H1 (cell line): ENCODE measurements around the gene PPP6R1. TPM values are rescaled to one million over a fixed set of nuclear protein-coding genes. Genes with fewer than 3 reads are reported as not detected.

Experiments used
- CTCF ChIA-PET: fragments of 300-600 bp; sonication (Branson Sonifier 250); formaldehyde crosslinking; loops from one replicate; lab custom pipeline; 2021; ENCODE audit not compliant: partially characterized antibody; lab: Charles Lee
- POLR2A ChIA-PET: fragments of 300-600 bp; sonication (Branson Sonifier 250); formaldehyde crosslinking; loops from one replicate; lab custom pipeline; 2021; ENCODE audit warnings: inconsistent platforms; ENCODE audit not compliant: partially characterized antibody; lab: Charles Lee
- DNase-seq, 2 experiments: peaks; one replicate each; pipeline versions ENCODE4 v3.0.0 to v3.0.0-alpha.2; 2010 to 2022; ENCODE audit warnings: low spot score in 2 of 2, low read depth in 1 of 2, mixed read lengths in 1 of 2
- FAIRE-seq: peaks from 2 replicates; lab custom pipeline; 2011; peaks lifted over from hg19 to GRCh38; lab: Jason Lieb, UNC
- H2AFZ ChIP-seq: 2 replicates; pipeline ENCODE4 v1.8.1; 2012; ENCODE audit warnings: low read length, inconsistent platforms
- H2AK5ac ChIP-seq: 2 replicates; pipeline ENCODE4 v1.6.1; 2013; ENCODE audit warnings: low read depth, low read length
- H2BK120ac ChIP-seq: replicated peaks from 2 replicates; pipeline ENCODE3; 2013; ENCODE audit warnings: low read depth, low read length, inconsistent platforms
- H2BK12ac ChIP-seq: 2 replicates; pipeline ENCODE4 v1.6.1; 2013; ENCODE audit warnings: low read depth, low read length
- H2BK15ac ChIP-seq: 2 replicates; pipeline ENCODE4 v1.6.1; 2013; ENCODE audit warnings: low read length
- H2BK20ac ChIP-seq: 2 replicates; pipeline ENCODE4 v1.6.1; 2013; ENCODE audit warnings: low read length
- H2BK5ac ChIP-seq: 2 replicates; pipeline ENCODE4 v1.6.1; 2013; ENCODE audit warnings: low read depth, low read length
- H3K14ac ChIP-seq: 2 replicates; pipeline ENCODE4 v1.6.1; 2013; ENCODE audit warnings: inconsistent platforms; ENCODE audit not compliant: insufficient read length
- H3K18ac ChIP-seq: 2 replicates; pipeline ENCODE4 v1.6.1; 2013; ENCODE audit warnings: low read length; ENCODE audit errors: extremely low read depth
- H3K23ac ChIP-seq: 2 replicates; pipeline ENCODE4 v1.6.1; 2013; ENCODE audit warnings: inconsistent platforms; ENCODE audit not compliant: insufficient read length
- H3K23me2 ChIP-seq: 2 replicates; pipeline ENCODE4 v1.6.1; 2013; ENCODE audit warnings: low read depth, low read length
- H3K27ac ChIP-seq: 2 replicates; pipeline ENCODE4 v1.6.1; 2011; ENCODE audit warnings: low read depth, low read length, inconsistent platforms
- H3K27me3 ChIP-seq, 4 experiments: replicated peaks in 1 of 4; 1 replicate in 1 of 4; 2 replicates in 3 of 4; pipeline versions ENCODE4 v1.6.1 to v1.8.1; 2011 to 2013; ENCODE audit warnings: low read length in 3 of 4, mild to moderate bottlenecking in 3 of 4, inconsistent platforms in 2 of 4, mixed read lengths in 2 of 4, moderate library complexity in 1 of 4; ENCODE audit not compliant: control insufficient read depth in 3 of 4, insufficient read depth in 3 of 4; ENCODE audit errors: extremely low read depth in 1 of 4
- H3K36me3 ChIP-seq, 4 experiments: 2 replicates each; pipeline versions ENCODE4 v1.6.1 to v1.8.1; 2011 to 2013; ENCODE audit warnings: mild to moderate bottlenecking in 4 of 4, low read length in 3 of 4, moderate library complexity in 2 of 4, control low read depth in 1 of 4, inconsistent platforms in 1 of 4; ENCODE audit not compliant: insufficient read depth in 4 of 4, control insufficient read depth in 2 of 4
- H3K4ac ChIP-seq: replicated peaks from 2 replicates; pipeline ENCODE3; 2013; ENCODE audit warnings: low read length, low read depth, mixed read lengths, inconsistent platforms; ENCODE audit not compliant: insufficient read length
- H3K4me1 ChIP-seq, 4 experiments: replicated peaks in 1 of 4; 1 replicate in 1 of 4; 2 replicates in 3 of 4; pipeline versions ENCODE4 v1.6.1 to v1.8.1; 2011 to 2013; ENCODE audit warnings: low read length in 3 of 4, inconsistent platforms in 2 of 4, mixed read lengths in 1 of 4; ENCODE audit not compliant: insufficient read depth in 4 of 4, control insufficient read depth in 3 of 4
- H3K4me2 ChIP-seq, 2 experiments: 2 replicates each; pipeline versions ENCODE4 v1.6.1 to v1.8.1; 2011 to 2013; ENCODE audit warnings: low read depth in 2 of 2, low read length in 2 of 2, control low read depth in 1 of 2, inconsistent platforms in 1 of 2, mild to moderate bottlenecking in 1 of 2; ENCODE audit not compliant: insufficient read depth in 1 of 2
- H3K4me3 ChIP-seq, 4 experiments: fragments of 200-600, 300-600 bp in 1 of 4; sonication (generic), shearing (Covaris generic), sonication (Bioruptor Twin) in 1 of 4; 2 replicates each; pipeline versions ENCODE4 v1.5.1 to v1.8.1; 2011 to 2016; ENCODE audit warnings: low read length in 4 of 4, low read depth in 3 of 4, control low read depth in 2 of 4, inconsistent platforms in 2 of 4, mild to moderate bottlenecking in 2 of 4, mixed read lengths in 1 of 4, moderate library complexity in 1 of 4; ENCODE audit not compliant: insufficient read depth in 2 of 4; ENCODE audit errors: extremely low read depth in 1 of 4
- H3K56ac ChIP-seq: replicated peaks from 2 replicates; pipeline ENCODE3; 2013; ENCODE audit warnings: low read depth, mild to moderate bottlenecking, mixed read lengths, low read length, inconsistent platforms; ENCODE audit not compliant: insufficient read length
- H3K79me1 ChIP-seq: 2 replicates; pipeline ENCODE4 v1.6.1; 2013; ENCODE audit warnings: low read depth, low read length, control low read depth
- H3K79me2 ChIP-seq, 2 experiments: 2 replicates each; pipeline versions ENCODE4 v1.6.1 to v1.8.1; 2012 to 2013; ENCODE audit warnings: low read length in 2 of 2, mild to moderate bottlenecking in 2 of 2, inconsistent platforms in 1 of 2; ENCODE audit not compliant: insufficient read depth in 2 of 2, control insufficient read depth in 1 of 2
- H3K9ac ChIP-seq, 4 experiments: replicated peaks in 1 of 4; 1 replicate in 1 of 4; 2 replicates in 3 of 4; pipeline versions ENCODE4 v1.6.1 to v1.8.1; 2011 to 2013; ENCODE audit warnings: low read depth in 3 of 4, low read length in 3 of 4, control low read depth in 2 of 4, mild to moderate bottlenecking in 2 of 4, moderate library complexity in 2 of 4, inconsistent platforms in 1 of 4; ENCODE audit errors: extremely low read depth in 1 of 4
- H3K9me3 ChIP-seq, 2 experiments: 2 replicates each; pipeline versions ENCODE4 v1.6.1 to v1.8.1; 2012 to 2013; ENCODE audit warnings: mild to moderate bottlenecking in 2 of 2, moderate library complexity in 2 of 2, control low read depth in 1 of 2, inconsistent platforms in 1 of 2, low read depth in 1 of 2, low read length in 1 of 2, mixed read lengths in 1 of 2; ENCODE audit not compliant: insufficient read depth in 2 of 2
- H4K20me1 ChIP-seq, 2 experiments: replicated peaks in 1 of 2; 2 replicates each; pipeline versions ENCODE3 to v1.8.1; 2011 to 2013; ENCODE audit warnings: inconsistent platforms in 2 of 2, low read length in 2 of 2, mild to moderate bottlenecking in 1 of 2; ENCODE audit not compliant: insufficient read depth in 2 of 2, control insufficient read depth in 1 of 2
- H4K5ac ChIP-seq: 2 replicates; pipeline ENCODE4 v1.6.1; 2013; ENCODE audit warnings: low read length, low read depth, mixed read lengths, inconsistent platforms; ENCODE audit not compliant: insufficient read length
- H4K8ac ChIP-seq: 2 replicates; pipeline ENCODE4 v1.8.0; 2013; ENCODE audit warnings: mild to moderate bottlenecking, moderate library complexity, low read length, inconsistent platforms; ENCODE audit not compliant: insufficient read depth; ENCODE audit errors: extremely low read depth
- H4K91ac ChIP-seq: replicated peaks from 2 replicates; pipeline ENCODE3; 2013; ENCODE audit warnings: low read length, mixed read lengths, inconsistent platforms; ENCODE audit not compliant: insufficient read length
- CHD2 ChIP-seq: IDR thresholded peaks from 2 replicates; pipeline ENCODE4 v1.6.1; 2012; ENCODE audit warnings: low read length, improper control_type of control experiment
- RFX5 ChIP-seq: IDR thresholded peaks from 2 replicates; pipeline ENCODE4 v1.6.1; 2011; ENCODE audit warnings: low read depth, low read length, improper control_type of control experiment, borderline replicate concordance
- SP2 ChIP-seq: IDR thresholded peaks from 2 replicates; pipeline ENCODE4 v1.6.1; 2012; ENCODE audit warnings: mild to moderate bottlenecking, low read length, inconsistent platforms
- WGBS, 2 experiments: shearing (Covaris generic) in 1 of 2; methylation state at CpG; one replicate each; pipeline versions ENCODE4 v1.1.6 to v1.1.7; 2013 to 2015; ENCODE audit warnings: low lambda C conversion rate in 2 of 2, mixed read lengths in 2 of 2, inconsistent platforms in 1 of 2, low coverage in 1 of 2, missing lambda C conversion rate in 1 of 2; ENCODE audit not compliant: insufficient replicate concordance in 2 of 2, insufficient coverage in 1 of 2, insufficient read length in 1 of 2; ENCODE audit errors: extremely low coverage in 1 of 2, missing lambda C conversion rate in 1 of 2; 5-methylcytosine and 5-hydroxymethylcytosine counted together
- polyA plus RNA-seq, 7 experiments: library from polyadenylated mRNA; depleted of rRNA in 3 of 7; stranded (reverse) in 5 of 7; unstranded in 2 of 7; fragments of >200 nt in 5 of 7; fragments of 200-250 nt in 2 of 7; gene quantifications; 1 replicate in 5 of 7; 2 replicates in 1 of 7; 4 replicates in 1 of 7; pipeline versions ENCODE4 v1.2.1 to v1.2.3, GENCODE V29; 2011 to 2013; ENCODE audit warnings: missing spikeins in 2 of 7, mixed read lengths in 2 of 7
- total RNA-seq: library from RNA; stranded (reverse); fragmentation: NEBNext Ultra II Directional; extraction: Animal tissue kit (Norgen Biotek cat#: 25700); gene quantifications from 2 replicates; pipeline ENCODE4 v1.2.1, GENCODE V29; 2021
- TF ChIP-seq, protein P1 (sequence below): IDR thresholded peaks from 2 replicates; pipeline ENCODE4 v1.6.1; 2012; ENCODE audit warnings: low read length, inconsistent platforms

PPP6R1 gene
- total and polyA plus RNA-seq, 2 of the 8 experiments (the other 6 are each of a cell fraction or from before 2014, with no cell fraction given): 36.4 to 74.4 TPM

GRCh38 chr19:55252760-55253663, 5.8 kb downstream of the PPP6R1 start:
- no peak overlapping the region for H3K4me2 ChIP-seq
- POLR2A ChIA-PET: interaction anchor here (0.8 to 5.0 kb wide), 3 partner anchors 32 to 154 kb away, joined by 4 to 23 read pairs (median 6); partner anchors contain the start of gene UBE2S

More at GRCh38 chr19:55252760-55253663, 5.8 kb downstream of the PPP6R1 start:
- no peak overlapping the region for H2AFZ ChIP-seq
- peaks cover 17 to 99% of the 10 kb centered on the region in 2 experiments for H3K79me2 ChIP-seq
- DNase-seq: no peak
- peaks cover 4 to 23% (median 14%) of the 10 kb centered on the region in 4 experiments; a peak in 6 of 7 replicates for H3K4me1 ChIP-seq
- no peak for FAIRE-seq
- no peak overlapping the region for H2BK12ac ChIP-seq
- H2BK120ac ChIP-seq: no peak overlapping the region
- H3K56ac ChIP-seq: no peak overlapping the region
- no peak overlapping the region for H3K9ac ChIP-seq
- H3K27ac ChIP-seq: no peak overlapping the region
- 90% methylated on average over 21 of the region's 21 CpGs; no CpG with 5 or more reads in 1 of the 2 experiments for WGBS, 2 experiments
- peaks cover 38% of the 10 kb centered on the region for H3K79me1 ChIP-seq
- no peak overlapping the region for H2BK15ac ChIP-seq
- no peak overlapping the region for H3K4me3 ChIP-seq
- peaks cover 7% of the 10 kb centered on the region; the same call in 1 of the 2 replicates for H3K23me2 ChIP-seq
- no peak overlapping the region for H3K14ac ChIP-seq
- no peak overlapping the region for H4K8ac ChIP-seq
- H2AK5ac ChIP-seq: no peak overlapping the region
- no peaks in the 10 kb centered on the region for H3K36me3 ChIP-seq
- no peak overlapping the region for H3K23ac ChIP-seq
- no peak overlapping the region for H2BK5ac ChIP-seq
- TF ChIP-seq RFX5: no peak
- no peak for TF ChIP-seq CHD2
- TF ChIP-seq, protein P1, sequence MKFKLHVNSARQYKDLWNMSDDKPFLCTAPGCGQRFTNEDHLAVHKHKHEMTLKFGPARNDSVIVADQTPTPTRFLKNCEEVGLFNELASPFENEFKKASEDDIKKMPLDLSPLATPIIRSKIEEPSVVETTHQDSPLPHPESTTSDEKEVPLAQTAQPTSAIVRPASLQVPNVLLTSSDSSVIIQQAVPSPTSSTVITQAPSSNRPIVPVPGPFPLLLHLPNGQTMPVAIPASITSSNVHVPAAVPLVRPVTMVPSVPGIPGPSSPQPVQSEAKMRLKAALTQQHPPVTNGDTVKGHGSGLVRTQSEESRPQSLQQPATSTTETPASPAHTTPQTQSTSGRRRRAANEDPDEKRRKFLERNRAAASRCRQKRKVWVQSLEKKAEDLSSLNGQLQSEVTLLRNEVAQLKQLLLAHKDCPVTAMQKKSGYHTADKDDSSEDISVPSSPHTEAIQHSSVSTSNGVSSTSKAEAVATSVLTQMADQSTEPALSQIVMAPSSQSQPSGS: no peak
- TF ChIP-seq SP2: no peak
- no peak overlapping the region for H4K91ac ChIP-seq
- H2BK20ac ChIP-seq: no peak overlapping the region
- H3K4ac ChIP-seq: no peak overlapping the region
- H4K20me1 ChIP-seq: peaks cover 42 to 62% of the 10 kb centered on the region in 2 experiments
- H3K27me3 ChIP-seq: no peaks in the 10 kb centered on the region
- no peak overlapping the region for H4K5ac ChIP-seq
- H3K9me3 ChIP-seq: no peaks in the 10 kb centered on the region
- H3K18ac ChIP-seq: no peak overlapping the region
- CTCF ChIA-PET: interaction anchor here (0.6 to 4.7 kb wide), 4 partner anchors 10 to 111 kb away, joined by 3 to 32 read pairs (median 6); partner anchors contain the start of gene DNAAF3
